ENCODE data around the gene HCLS1. TPM values are rescaled to one million over a fixed set of nuclear protein-coding genes. Genes with fewer than 3 reads are reported as not detected.

HCLS1 gene
- total and polyA plus RNA-seq, 12 donors: 4.5 to 101 (median 51.4) TPM

DNA sequence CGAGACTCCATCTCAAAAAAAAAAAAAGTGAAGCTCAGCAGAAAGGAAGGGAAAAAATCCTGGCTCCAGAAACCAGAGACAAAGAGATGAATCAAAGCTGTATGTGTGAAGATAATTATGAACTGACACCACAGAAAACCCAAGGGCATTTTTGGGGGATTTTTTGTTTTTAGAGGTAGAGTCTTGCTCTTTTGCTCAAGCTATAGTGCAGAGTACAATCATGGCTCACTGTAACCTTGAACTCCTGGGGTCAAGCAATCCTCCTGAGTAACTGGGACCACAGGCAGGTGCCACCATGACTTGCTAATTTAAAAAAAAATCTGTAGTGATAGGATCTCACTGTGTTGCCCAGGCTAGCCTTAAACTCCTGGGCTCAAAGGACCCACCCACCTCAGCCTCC lies 22.8 kb downstream of the HCLS1 start:
- intact Hi-C loops (cut with DNase I): loop anchor here in 1 of 2 donors (10.0 kb wide), 1 partner anchor 63 kb away; no protein-coding TSS in a partner anchor
- Histone ChIP-seq H3K27me3 (no peaks in the 10 kb centered on the region), H3K4me1 (replicated peaks in 1 of 2) (no peaks in the 10 kb centered on the region), H3K27ac (no peak overlapping the region), H3K36me3 (replicated peaks in 1 of 2) (peaks cover 0 to 4% of the 10 kb centered on the region in 2 donors), H3K4me3 (no peak overlapping the region), H3K9me3 (replicated peaks in 1 of 3) (no peaks in the 10 kb centered on the region)
- 92 to 100% (median 94%) methylated on average over 1 of the region's 1 CpG for WGBS, 4 donors
- TF ChIP-seq CTCF (IDR thresholded peaks at IDR 0.05) (no peak), POLR2A (IDR thresholded peaks at IDR 0.05) (no peak)
- no peak for DNase-seq

GRCh38 chr3:121630355-121630754 lies 30.3 kb downstream of the HCLS1 start:
- no peak overlapping the region for H3K4me3 ChIP-seq
- H3K4me1 ChIP-seq (replicated peaks in 1 of 2): no peaks in the 10 kb centered on the region
- TF ChIP-seq POLR2A (IDR thresholded peaks at IDR 0.05) (no peak), CTCF (IDR thresholded peaks at IDR 0.05) (no peak)
- H3K9me3 ChIP-seq (replicated peaks in 1 of 3): no peaks in the 10 kb centered on the region
- 86 to 98% (median 89%) methylated on average over 1 of the region's 1 CpG for WGBS, 4 donors
- DNase-seq: no peak
- no peak overlapping the region for H3K27ac ChIP-seq
- no peaks in the 10 kb centered on the region for H3K27me3 ChIP-seq
- H3K36me3 ChIP-seq (replicated peaks in 1 of 2): no peaks in the 10 kb centered on the region
- intact Hi-C loops (cut with DNase I): loop anchor here in 1 of 2 donors (10.0 kb wide), 1 partner anchor 56 kb away; no protein-coding TSS in a partner anchor

DNA sequence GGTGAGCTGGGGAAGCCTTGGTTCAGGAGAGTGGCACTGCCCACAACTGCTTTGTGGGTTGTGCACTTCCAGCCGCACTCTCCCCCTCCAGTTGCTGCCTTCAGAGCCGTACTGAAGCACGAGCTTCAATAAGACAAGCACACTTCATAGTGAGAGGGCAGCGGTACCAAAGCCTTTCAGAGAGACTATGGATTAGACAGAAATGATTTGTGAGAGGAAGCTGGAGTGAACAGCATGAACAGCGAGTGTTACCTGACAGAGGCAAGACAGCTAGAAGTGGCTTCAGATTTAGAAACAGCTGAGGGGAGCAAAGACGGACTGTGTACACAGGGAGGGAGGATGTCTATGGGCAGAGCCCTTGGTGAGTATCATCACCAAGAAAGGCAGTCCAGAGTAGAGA lies 31.1 kb downstream of the HCLS1 start:
- DNase-seq: no peak

DNA sequence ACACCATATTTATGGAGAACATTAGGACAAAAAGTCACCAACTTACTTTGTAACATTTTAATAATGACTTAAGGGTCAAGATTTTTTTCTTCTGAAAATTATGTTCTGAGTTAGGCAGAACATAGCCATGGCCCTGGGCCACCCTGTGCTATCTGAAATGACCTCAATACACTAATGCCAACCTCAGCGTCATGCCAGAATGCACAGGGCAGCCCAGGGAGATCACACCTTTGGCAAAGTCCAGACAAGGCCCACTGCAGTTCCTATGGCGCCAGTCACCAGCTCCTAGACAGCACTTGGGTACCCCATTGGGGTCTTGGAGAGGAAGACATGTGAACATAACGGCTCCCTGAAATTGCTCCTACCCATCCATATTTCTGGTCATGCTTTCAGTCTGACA lies 33.1 kb downstream of the HCLS1 start:
- no peaks in the 10 kb centered on the region for H3K27me3 ChIP-seq
- no peaks in the 10 kb centered on the region for H3K4me1 ChIP-seq (replicated peaks in 1 of 2)
- no peak for DNase-seq
- intact Hi-C loops (cut with DNase I): no loop called here
- TF ChIP-seq CTCF (IDR thresholded peaks at IDR 0.05): no peak
- H3K4me3 ChIP-seq: no peak overlapping the region
- H3K27ac ChIP-seq: peak overlapping the region in 1 of 5 donors; percentile 61
- WGBS, 4 donors: 64 to 78% (median 70%) methylated on average over 3 of the region's 3 CpGs
- H3K36me3 ChIP-seq (replicated peaks in 1 of 2): no peaks in the 10 kb centered on the region
- no peaks in the 10 kb centered on the region for H3K9me3 ChIP-seq (replicated peaks in 1 of 3)

More for the DNA sequence above, 31.1 kb downstream of the HCLS1 start:
- Histone ChIP-seq H3K36me3 (replicated peaks in 1 of 2) (no peaks in the 10 kb centered on the region), H3K27ac (no peak overlapping the region), H3K4me3 (no peak overlapping the region), H3K9me3 (replicated peaks in 1 of 3) (no peaks in the 10 kb centered on the region), H3K4me1 (replicated peaks in 1 of 2) (no peaks in the 10 kb centered on the region), H3K27me3 (no peaks in the 10 kb centered on the region)
- TF ChIP-seq POLR2A (IDR thresholded peaks at IDR 0.05): no peak
- TF ChIP-seq CTCF (IDR thresholded peaks at IDR 0.05): no peak
- intact Hi-C loops (cut with DNase I): no loop called here
- 88 to 93% (median 91%) methylated on average over 6 of the region's 6 CpGs for WGBS, 4 donors

All from adrenal gland (tissue), 12 donors.